ENCODE data around the gene GPR15. TPM values are rescaled to one million over a fixed set of nuclear protein-coding genes. Genes with fewer than 3 reads are reported as not detected.

Gene GPR15
- total RNA-seq, 4 donors from 2014 or later, result 0.44 TPM; not detected in 3

- no peak for TF ChIP-seq CTCF (IDR thresholded peaks at IDR 0.05)
- no peak for ATAC-seq (ENCODE audit: low FRiP score)
Observed at GRCh38 chr3:98563661-98564281, 32.0 kb downstream of the GPR15 start.

GRCh38 chr3:98564282-98565005 lies 32.7 kb downstream of the GPR15 start:
- no peak for TF ChIP-seq CTCF (IDR thresholded peaks at IDR 0.05)
- ATAC-seq (ENCODE audit: low FRiP score), result no peak
- no peak for DNase-seq (ENCODE audit: low spot score)

More at GRCh38 chr3:98563661-98564281, 32.0 kb downstream of the GPR15 start:
- DNase-seq (ENCODE audit: low spot score), result no peak

GRCh38 chr3:98565237-98565643 lies 33.5 kb downstream of the GPR15 start:
- DNase-seq (ENCODE audit: low spot score) (no peak), ATAC-seq (ENCODE audit: low FRiP score) (no peak)
- no peak for TF ChIP-seq CTCF (IDR thresholded peaks at IDR 0.05)

GRCh38 chr3:98565843-98566242 lies 34.1 kb downstream of the GPR15 start:
- no peak for TF ChIP-seq CTCF (IDR thresholded peaks at IDR 0.05)
- ATAC-seq (ENCODE audit: low FRiP score), result no peak
- DNase-seq (ENCODE audit: low spot score), result no peak

GRCh38 chr3:98567666-98568270 lies 36.0 kb downstream of the GPR15 start:
- DNase-seq (ENCODE audit: low spot score) (no peak), ATAC-seq (ENCODE audit: low FRiP score) (no peak)
- TF ChIP-seq CTCF (IDR thresholded peaks at IDR 0.05), result no peak

GRCh38 chr3:98568402-98568801 lies 36.6 kb downstream of the GPR15 start:
- DNase-seq (ENCODE audit: low spot score) (no peak), ATAC-seq (ENCODE audit: low FRiP score) (no peak)
- no peak for TF ChIP-seq CTCF (IDR thresholded peaks at IDR 0.05)
